ENCODE measurements around the gene RAMP1.

DNA sequence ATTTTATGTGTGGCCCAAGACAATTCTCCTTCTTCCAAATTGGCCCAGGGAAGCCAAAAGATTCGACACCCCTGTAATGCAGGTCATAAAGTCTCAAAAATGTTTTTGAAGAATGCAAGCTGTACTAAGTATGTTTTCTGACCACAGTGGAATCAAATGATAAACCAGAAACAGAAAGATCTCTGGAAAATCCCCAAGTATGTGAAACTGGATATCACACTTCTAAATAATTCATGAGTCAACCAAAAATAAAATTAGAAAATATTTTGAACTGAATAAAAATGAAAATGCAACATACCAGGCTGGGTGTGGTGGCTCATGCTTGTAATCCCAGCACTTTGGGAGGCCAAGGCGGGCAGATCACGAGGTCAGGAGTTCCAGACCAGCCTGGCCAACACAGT is 73.3 kb downstream of the RAMP1 start:
- TF ChIP-seq EZH2 (IDR thresholded peaks at IDR 0.05; ENCODE audit: insufficient read depth, low read length) = no peak
- TF ChIP-seq, protein P1, sequence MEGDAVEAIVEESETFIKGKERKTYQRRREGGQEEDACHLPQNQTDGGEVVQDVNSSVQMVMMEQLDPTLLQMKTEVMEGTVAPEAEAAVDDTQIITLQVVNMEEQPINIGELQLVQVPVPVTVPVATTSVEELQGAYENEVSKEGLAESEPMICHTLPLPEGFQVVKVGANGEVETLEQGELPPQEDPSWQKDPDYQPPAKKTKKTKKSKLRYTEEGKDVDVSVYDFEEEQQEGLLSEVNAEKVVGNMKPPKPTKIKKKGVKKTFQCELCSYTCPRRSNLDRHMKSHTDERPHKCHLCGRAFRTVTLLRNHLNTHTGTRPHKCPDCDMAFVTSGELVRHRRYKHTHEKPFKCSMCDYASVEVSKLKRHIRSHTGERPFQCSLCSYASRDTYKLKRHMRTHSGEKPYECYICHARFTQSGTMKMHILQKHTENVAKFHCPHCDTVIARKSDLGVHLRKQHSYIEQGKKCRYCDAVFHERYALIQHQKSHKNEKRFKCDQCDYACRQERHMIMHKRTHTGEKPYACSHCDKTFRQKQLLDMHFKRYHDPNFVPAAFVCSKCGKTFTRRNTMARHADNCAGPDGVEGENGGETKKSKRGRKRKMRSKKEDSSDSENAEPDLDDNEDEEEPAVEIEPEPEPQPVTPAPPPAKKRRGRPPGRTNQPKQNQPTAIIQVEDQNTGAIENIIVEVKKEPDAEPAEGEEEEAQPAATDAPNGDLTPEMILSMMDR (IDR thresholded peaks at IDR 0.05; ENCODE audit: insufficient read depth, low read depth, low read length) = no peak
